ENCODE measurements around the gene TENT5A.

The TENT5A gene

GRCh38 chr6:81708113-81708699 lies 44.3 kb downstream of the TENT5A start:
- DNase-seq (ENCODE audit: low read depth), result no peak
- TF ChIP-seq CTCF (IDR thresholded peaks at IDR 0.05; ENCODE audit: control insufficient read depth, extremely low read depth, insufficient read depth), result no peak
- no peak overlapping the region for H3K4me3 ChIP-seq (ENCODE audit: low read depth, low read length)

- TF ChIP-seq CTCF (IDR thresholded peaks at IDR 0.05; ENCODE audit: control insufficient read depth, extremely low read depth, insufficient read depth), result no peak
- no peak overlapping the region for H3K4me3 ChIP-seq (ENCODE audit: low read depth, low read length)
- no peak for DNase-seq (ENCODE audit: low read depth)
Measured at GRCh38 chr6:81704700-81705099, 47.8 kb downstream of the TENT5A start.

GRCh38 chr6:81700414-81700813 lies 52.1 kb downstream of the TENT5A start:
- no peak overlapping the region for H3K4me3 ChIP-seq (ENCODE audit: low read depth, low read length)
- TF ChIP-seq CTCF (IDR thresholded peaks at IDR 0.05; ENCODE audit: control insufficient read depth, extremely low read depth, insufficient read depth), result no peak
- DNase-seq (ENCODE audit: low read depth), result no peak

GRCh38 chr6:81697559-81697958 lies 54.9 kb downstream of the TENT5A start:
- no peak for DNase-seq (ENCODE audit: low read depth)
- no peak for TF ChIP-seq CTCF (IDR thresholded peaks at IDR 0.05; ENCODE audit: control insufficient read depth, extremely low read depth, insufficient read depth)
- no peak overlapping the region for H3K4me3 ChIP-seq (ENCODE audit: low read depth, low read length)

- no peak for DNase-seq (ENCODE audit: low read depth)
- no peak for TF ChIP-seq CTCF (IDR thresholded peaks at IDR 0.05; ENCODE audit: control insufficient read depth, extremely low read depth, insufficient read depth)
- no peak overlapping the region for H3K4me3 ChIP-seq (ENCODE audit: low read depth, low read length)
Measured at GRCh38 chr6:81696524-81696923, 56.0 kb downstream of the TENT5A start.

All from LNCaP clone FGC (cell line).